ENCODE results near the gene DAG1. TPM values are rescaled to one million over a fixed set of nuclear protein-coding genes. Genes with fewer than 3 reads are reported as not detected.

DAG1 gene
- total and polyA plus RNA-seq, 10 of the 15 experiments (the other 5 are each of a cell fraction or from before 2014, with no cell fraction given): 0.33 to 16.3 (median 9.2) TPM

GRCh38 chr3:49501842-49502241 is 31.8 kb downstream of the DAG1 start:
- TF ChIP-seq NKRF (conservative IDR thresholded peaks at IDR 0.05) (no peak), ESRRA (IDR thresholded peaks at IDR 0.05; ENCODE audit: low read length) (no peak), EZH2 (IDR thresholded peaks at IDR 0.05; ENCODE audit: borderline replicate concordance, control insufficient read depth, low read depth, low read length) (no peak), LARP7 (IDR thresholded peaks at IDR 0.05) (no peak), CTCF (IDR thresholded peaks at IDR 0.05 in 2 of 3, conservative IDR thresholded peaks at IDR 0.05 in 1 of 3; ENCODE audit: control insufficient read depth in 2 of 3, extremely low read depth in 1 of 3, insufficient read depth in 1 of 3, low read depth in 3 of 3, low read length in 3 of 3) (no peak), NR2C1 (IDR thresholded peaks at IDR 0.05) (no peak), IKZF2 (IDR thresholded peaks at IDR 0.05) (no peak), BRCA1 (IDR thresholded peaks at IDR 0.05; ENCODE audit: low read depth, low read length) (no peak), SIX5 (IDR thresholded peaks at IDR 0.05; ENCODE audit: low read depth, low read length, severe bottlenecking) (no peak), MEF2B (IDR thresholded peaks at IDR 0.05; ENCODE audit: partially characterized antibody, poor library complexity, severe bottlenecking) (no peak), NRF1 (conservative IDR thresholded peaks at IDR 0.05; ENCODE audit: low read depth, low read length) (no peak), STAT3 (IDR thresholded peaks at IDR 0.05; ENCODE audit: low read depth, low read length) (no peak), BCLAF1 (IDR thresholded peaks at IDR 0.05) (no peak), YBX1 (IDR thresholded peaks at IDR 0.05) (no peak), MTA2 (IDR thresholded peaks at IDR 0.05; ENCODE audit: low read depth) (no peak), RB1 (IDR thresholded peaks at IDR 0.05; ENCODE audit: borderline replicate concordance) (no peak), NFXL1 (IDR thresholded peaks at IDR 0.05; ENCODE audit: borderline replicate concordance) (no peak), PML (IDR thresholded peaks at IDR 0.05; ENCODE audit: low read length) (no peak), HDAC2 (IDR thresholded peaks at IDR 0.05) (no peak), MEF2A (IDR thresholded peaks at IDR 0.05; ENCODE audit: insufficient read depth, low read depth, low read length) (no peak)
- H3K4me2 ChIP-seq (ENCODE audit: control insufficient read depth, insufficient read depth): no peak overlapping the region
- ATAC-seq (no peak), FAIRE-seq (no peak), DNase-seq (ENCODE audit: low read depth, low spot score) (no peak)
- H3K9ac ChIP-seq (ENCODE audit: control insufficient read depth, insufficient read depth, low read length): no peak overlapping the region
- no peak overlapping the region for H3K4me3 ChIP-seq
- ChIA-PET CTCF (no interaction called here), POLR2A (no interaction called here), RAD21 (ENCODE audit: unreplicated experiment) (no interaction called here), SMC1A (ENCODE audit: uncharacterized antibody, unreplicated experiment) (interaction anchor here (0.6 kb wide), 1 partner anchor 25 kb away, joined by 3 read pairs; no protein-coding TSS in a partner anchor)
- WGBS (ENCODE audit: insufficient coverage, insufficient replicate concordance, low lambda C conversion rate, missing lambda C conversion rate): 94% methylated on average over 2 of the region's 2 CpGs
- H3K79me2 ChIP-seq (ENCODE audit: control insufficient read depth, insufficient read depth, low read length): no peaks in the 10 kb centered on the region; the same call in 1 of the 2 replicates
- no peaks in the 10 kb centered on the region for H4K20me1 ChIP-seq (ENCODE audit: control insufficient read depth, insufficient read depth)
- H3K27ac ChIP-seq (ENCODE audit: control insufficient read depth, insufficient read depth): no peak overlapping the region
- no peaks in the 10 kb centered on the region for H3K36me3 ChIP-seq (ENCODE audit: control insufficient read depth in 2 of 2, insufficient read depth in 2 of 2, low read length in 1 of 2)
- intact Hi-C loops (cut with micrococcal nuclease; ENCODE audit: unreplicated experiment) (no loop called here), in situ Hi-C loops (cut with MboI) (no loop called here)
- no TSS peak for BruUV-seq (replicated peaks)
- H3K4me1 ChIP-seq (ENCODE audit: control insufficient read depth, insufficient read depth, low read length): no peaks in the 10 kb centered on the region
- no peak overlapping the region for H2AFZ ChIP-seq (ENCODE audit: control insufficient read depth, low read depth, low read length)
- no peaks in the 10 kb centered on the region for H3K27me3 ChIP-seq (replicated peaks in 1 of 2; ENCODE audit: control insufficient read depth in 2 of 2, insufficient read depth in 2 of 2, low read length in 1 of 2)
- no peaks in the 10 kb centered on the region for H3K9me3 ChIP-seq (replicated peaks; ENCODE audit: control insufficient read depth, insufficient read depth, low read length)

Data from GM12878 (cell line).